ENCODE measurements around the gene LPP. TPM values are rescaled to one million over a fixed set of nuclear protein-coding genes. Genes with fewer than 3 reads are reported as not detected.

Gene LPP
- total RNA-seq, 1 donor from 2014 or later = 97.4 TPM

DNA sequence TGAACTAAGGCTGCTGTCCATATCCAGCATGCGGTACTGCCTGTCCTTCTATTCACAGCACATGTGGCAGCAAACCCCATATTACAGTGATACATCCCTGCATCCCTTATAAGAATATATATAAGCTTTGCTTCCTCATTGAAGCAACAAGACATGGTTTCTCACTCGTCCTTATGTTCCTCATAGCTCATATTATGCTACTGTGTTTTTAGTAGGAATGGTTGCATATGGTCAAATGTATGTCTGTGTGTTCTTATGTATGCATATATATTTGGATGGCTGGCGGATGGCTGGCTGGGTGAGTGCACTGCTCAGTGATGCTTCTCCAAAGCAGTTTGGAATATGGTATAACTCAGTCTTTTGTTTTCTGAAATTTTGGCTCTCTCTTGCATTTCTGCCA is 254.9 kb downstream of the LPP start:
- H3K27ac ChIP-seq (replicated peaks) = no peak overlapping the region
- no peak for DNase-seq
- H3K9me3 ChIP-seq (replicated peaks) = no peaks in the 10 kb centered on the region
- TF ChIP-seq, protein P1, sequence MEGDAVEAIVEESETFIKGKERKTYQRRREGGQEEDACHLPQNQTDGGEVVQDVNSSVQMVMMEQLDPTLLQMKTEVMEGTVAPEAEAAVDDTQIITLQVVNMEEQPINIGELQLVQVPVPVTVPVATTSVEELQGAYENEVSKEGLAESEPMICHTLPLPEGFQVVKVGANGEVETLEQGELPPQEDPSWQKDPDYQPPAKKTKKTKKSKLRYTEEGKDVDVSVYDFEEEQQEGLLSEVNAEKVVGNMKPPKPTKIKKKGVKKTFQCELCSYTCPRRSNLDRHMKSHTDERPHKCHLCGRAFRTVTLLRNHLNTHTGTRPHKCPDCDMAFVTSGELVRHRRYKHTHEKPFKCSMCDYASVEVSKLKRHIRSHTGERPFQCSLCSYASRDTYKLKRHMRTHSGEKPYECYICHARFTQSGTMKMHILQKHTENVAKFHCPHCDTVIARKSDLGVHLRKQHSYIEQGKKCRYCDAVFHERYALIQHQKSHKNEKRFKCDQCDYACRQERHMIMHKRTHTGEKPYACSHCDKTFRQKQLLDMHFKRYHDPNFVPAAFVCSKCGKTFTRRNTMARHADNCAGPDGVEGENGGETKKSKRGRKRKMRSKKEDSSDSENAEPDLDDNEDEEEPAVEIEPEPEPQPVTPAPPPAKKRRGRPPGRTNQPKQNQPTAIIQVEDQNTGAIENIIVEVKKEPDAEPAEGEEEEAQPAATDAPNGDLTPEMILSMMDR (IDR thresholded peaks at IDR 0.05; ENCODE audit: borderline replicate concordance) = no peak
- intact Hi-C loops (cut with micrococcal nuclease) = no loop called here
- H3K27me3 ChIP-seq (ENCODE audit: low read depth) = no peaks in the 10 kb centered on the region
- H3K36me3 ChIP-seq = peaks cover 27% of the 10 kb centered on the region
- no peaks in the 10 kb centered on the region for H3K4me1 ChIP-seq
- H3K4me3 ChIP-seq = no peak overlapping the region

GRCh38 chr3:188411750-188412149 is 257.8 kb downstream of the LPP start:
- DNase-seq = no peak
- no peaks in the 10 kb centered on the region for H3K27me3 ChIP-seq (ENCODE audit: low read depth)
- no peak overlapping the region for H3K4me3 ChIP-seq
- no peak overlapping the region for H3K27ac ChIP-seq (replicated peaks)
- H3K9me3 ChIP-seq (replicated peaks) = no peaks in the 10 kb centered on the region
- TF ChIP-seq, protein P1 (IDR thresholded peaks at IDR 0.05; ENCODE audit: borderline replicate concordance) = no peak
- intact Hi-C loops (cut with micrococcal nuclease) = no loop called here
- peaks cover 18% of the 10 kb centered on the region for H3K36me3 ChIP-seq
- H3K4me1 ChIP-seq = peaks cover under 1% of the 10 kb centered on the region

- intact Hi-C loops (cut with micrococcal nuclease) = no loop called here
- peaks cover 14% of the 10 kb centered on the region for H3K9me3 ChIP-seq (replicated peaks)
- DNase-seq = no peak
- TF ChIP-seq, protein P1 (IDR thresholded peaks at IDR 0.05; ENCODE audit: borderline replicate concordance) = no peak
- H3K4me1 ChIP-seq = peaks cover 8% of the 10 kb centered on the region
- no peaks in the 10 kb centered on the region for H3K27me3 ChIP-seq (ENCODE audit: low read depth)
- no peaks in the 10 kb centered on the region for H3K36me3 ChIP-seq
- H3K27ac ChIP-seq (replicated peaks) = no peak overlapping the region
- no peak overlapping the region for H3K4me3 ChIP-seq
Measured at GRCh38 chr3:188415196-188415595, 261.2 kb downstream of the LPP start.

- intact Hi-C loops (cut with micrococcal nuclease) = no loop called here
- Histone ChIP-seq H3K27me3 (ENCODE audit: low read depth) (no peaks in the 10 kb centered on the region), H3K36me3 (no peaks in the 10 kb centered on the region), H3K4me1 (peaks cover 15% of the 10 kb centered on the region), H3K27ac (replicated peaks) (no peak overlapping the region), H3K9me3 (replicated peaks) (peaks cover 14% of the 10 kb centered on the region), H3K4me3 (no peak overlapping the region)
- TF ChIP-seq, protein P1 (IDR thresholded peaks at IDR 0.05; ENCODE audit: borderline replicate concordance) = no peak
- DNase-seq = no peak
Measured at GRCh38 chr3:188416041-188416440, 262.1 kb downstream of the LPP start.

DNA sequence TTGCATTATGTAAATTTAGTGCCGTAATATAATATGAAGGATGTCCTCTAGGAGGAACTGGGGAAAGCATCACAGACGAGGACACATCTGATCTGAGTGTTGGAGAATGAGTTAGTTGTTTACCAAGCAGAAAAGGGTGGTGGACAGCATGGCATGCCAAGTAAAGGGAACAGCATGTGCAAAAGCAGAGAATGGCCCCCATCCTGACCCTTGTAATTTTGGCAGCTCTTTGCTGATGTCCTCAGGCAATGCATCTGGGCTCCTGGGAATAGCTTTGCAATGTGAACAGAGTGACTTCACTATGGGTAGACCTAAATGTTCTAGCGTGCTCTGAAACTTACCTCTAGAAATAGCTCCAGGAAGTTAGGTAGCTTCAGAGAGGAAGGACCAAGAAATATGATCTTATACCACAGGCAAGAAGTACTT is 263.3 kb downstream of the LPP start:
- no peak for DNase-seq
- Histone ChIP-seq H3K36me3 (no peaks in the 10 kb centered on the region), H3K4me1 (peaks cover 27% of the 10 kb centered on the region), H3K27me3 (ENCODE audit: low read depth) (no peaks in the 10 kb centered on the region), H3K9me3 (replicated peaks) (peaks cover 14% of the 10 kb centered on the region), H3K4me3 (no peak overlapping the region), H3K27ac (replicated peaks) (peak overlapping the region; percentile 24)
- intact Hi-C loops (cut with micrococcal nuclease) = no loop called here
- TF ChIP-seq, protein P1 (IDR thresholded peaks at IDR 0.05; ENCODE audit: borderline replicate concordance) = no peak

GRCh38 chr3:188417766-188418165 is 263.8 kb downstream of the LPP start:
- Histone ChIP-seq H3K36me3 (no peaks in the 10 kb centered on the region), H3K27ac (replicated peaks) (peak overlapping the region; percentile 24), H3K4me1 (peaks cover 30% of the 10 kb centered on the region), H3K27me3 (ENCODE audit: low read depth) (no peaks in the 10 kb centered on the region), H3K9me3 (replicated peaks) (peaks cover 14% of the 10 kb centered on the region), H3K4me3 (no peak overlapping the region)
- intact Hi-C loops (cut with micrococcal nuclease) = no loop called here
- no peak for DNase-seq
- TF ChIP-seq, protein P1 (IDR thresholded peaks at IDR 0.05; ENCODE audit: borderline replicate concordance) = no peak
